NOMO-1 (cell line): ENCODE results near the gene CFAP298.
"Not testable (repeated sequence)": the region's sequence is repeated elsewhere in the genome, so short reads cannot be mapped to it uniquely, and the experiment has no call there.

Source experiments
- DNase-seq, 2 experiments: peaks; one replicate each; lab custom pipeline; 2025; ENCODE audit not compliant: unreplicated experiment in 2 of 2; lab: John Stamatoyannopoulos, UW

CFAP298 gene

GRCh38 chr21:32569261-32570230 is 42.6 kb downstream of the CFAP298 start:
- DNase-seq = peak; percentile 67 to 78

DNA sequence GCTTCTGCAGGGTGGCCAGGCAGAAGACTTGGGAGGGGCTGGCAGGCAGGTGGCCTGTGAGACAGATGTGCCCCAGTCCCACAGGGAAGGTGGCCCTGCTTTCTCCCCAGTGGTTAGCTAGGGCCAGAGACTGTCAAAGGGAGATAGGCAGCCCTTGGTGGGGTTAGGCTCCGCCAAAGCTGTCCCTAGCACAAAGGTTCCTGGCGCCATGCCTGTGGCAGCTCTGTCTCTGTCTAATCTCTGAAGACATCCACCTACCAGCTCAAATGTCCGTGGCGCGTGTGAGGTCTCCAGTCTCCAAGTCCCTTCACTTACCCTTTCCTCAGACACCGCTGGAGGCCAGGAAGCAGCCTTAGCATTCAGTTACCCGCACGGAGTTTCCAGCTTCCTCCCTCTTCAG is 44.6 kb downstream of the CFAP298 start:
- DNase-seq = no peak

DNA sequence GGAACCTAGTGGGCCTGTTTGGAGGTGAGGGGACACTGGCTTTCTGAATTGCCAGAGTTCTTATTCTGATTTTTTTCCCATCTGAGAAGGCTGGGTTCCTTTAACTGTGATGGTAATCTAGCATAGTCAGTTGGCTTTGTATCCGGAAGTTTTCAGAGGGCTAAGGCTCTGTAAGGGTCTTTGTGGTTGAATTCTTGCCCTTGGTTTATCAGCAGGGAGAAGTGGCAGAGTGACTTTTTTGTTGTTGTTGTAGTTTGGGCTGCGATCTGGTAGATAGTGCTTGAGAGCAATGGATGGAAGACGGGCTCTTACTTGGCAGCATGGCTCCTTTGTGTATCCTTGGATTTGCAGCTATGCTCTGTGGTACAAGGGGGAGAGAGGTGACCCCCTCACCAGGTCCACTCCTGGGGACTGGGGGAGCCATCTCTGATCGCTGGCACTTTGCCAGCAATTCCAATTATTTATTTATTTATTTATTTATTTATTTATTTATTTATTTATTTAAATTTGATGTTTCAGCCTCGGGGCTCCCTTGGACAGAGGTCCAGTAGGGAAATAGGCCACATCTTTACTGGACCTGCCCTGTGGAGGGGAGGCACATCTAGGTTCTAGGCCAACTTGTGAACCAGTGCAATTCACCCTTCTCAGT is 45.3 kb downstream of the CFAP298 start:
- no peak for DNase-seq

DNA sequence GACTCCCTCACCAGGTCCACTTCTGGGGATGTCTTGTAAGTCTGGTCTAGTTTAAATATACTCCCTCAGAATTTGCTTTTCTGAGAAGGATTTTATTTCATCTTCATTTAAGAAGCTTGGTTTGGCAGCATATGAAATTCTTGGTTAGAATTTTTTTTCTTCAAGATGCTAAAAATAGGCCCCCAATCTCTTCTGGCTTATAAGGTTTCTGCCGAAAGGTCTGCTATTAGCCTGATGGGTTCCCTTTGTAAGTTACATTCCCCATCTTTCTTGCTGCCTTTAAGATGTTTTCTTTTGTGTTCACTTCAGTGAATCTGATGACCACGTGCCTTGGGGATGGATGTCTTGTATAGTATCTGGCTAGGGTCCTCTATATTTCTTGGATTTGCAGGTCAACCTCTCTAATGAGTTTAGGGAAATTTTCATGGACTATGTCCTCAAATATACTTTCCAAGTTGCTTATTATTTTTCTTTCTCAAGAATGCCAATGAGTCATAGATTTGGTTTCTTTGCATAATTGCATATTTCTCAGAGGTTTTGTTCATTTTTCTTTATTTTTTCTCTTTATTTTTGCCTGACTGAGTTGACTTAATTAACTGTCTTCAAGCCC is 46.2 kb downstream of the CFAP298 start:
- no peak for DNase-seq

GRCh38 chr21:32562915-32563314 is 49.3 kb downstream of the CFAP298 start:
- DNase-seq = no peak

DNA sequence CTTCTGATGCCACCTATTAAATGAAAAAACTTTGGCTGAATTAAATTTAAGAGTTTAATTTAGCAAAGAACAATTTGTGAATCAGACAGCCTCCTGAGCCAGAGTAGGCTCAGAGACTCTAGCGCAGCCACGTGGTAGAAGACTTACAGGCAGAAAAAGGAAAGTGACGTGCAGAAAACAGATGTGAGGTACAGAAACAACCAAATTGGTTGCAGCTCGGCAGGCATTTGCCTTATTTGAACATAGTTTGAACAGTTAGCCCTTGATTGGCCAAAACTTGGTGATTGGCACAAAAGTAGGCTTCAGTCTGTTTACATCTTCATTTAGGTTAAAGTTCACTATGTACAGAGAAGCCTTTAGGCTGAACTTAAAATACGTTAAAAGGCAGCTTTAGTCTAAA is 49.8 kb downstream of the CFAP298 start:
- DNase-seq = no peak

DNA sequence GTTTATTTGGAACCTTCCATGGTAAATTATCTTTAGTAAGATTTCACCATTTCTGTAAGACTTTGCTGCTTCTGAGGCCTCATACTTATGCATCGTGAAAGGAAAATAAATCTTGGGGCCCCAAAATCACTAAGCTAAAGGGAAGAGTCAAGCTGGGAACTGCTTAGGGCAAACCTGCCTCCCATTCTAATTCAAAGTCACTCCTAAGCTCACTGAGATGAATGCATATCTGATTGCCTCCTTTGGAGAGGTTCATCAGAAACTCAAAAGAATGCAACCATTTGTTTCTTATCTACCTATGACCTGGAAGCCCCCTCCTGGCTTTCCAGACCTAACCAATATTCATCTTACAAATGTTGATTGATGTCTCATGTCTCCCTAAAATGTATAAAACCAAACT is 50.7 kb downstream of the CFAP298 start:
- DNase-seq = not testable (repeated sequence)

GRCh38 chr21:32560896-32561295 is 51.3 kb downstream of the CFAP298 start:
- no peak for DNase-seq

DNA sequence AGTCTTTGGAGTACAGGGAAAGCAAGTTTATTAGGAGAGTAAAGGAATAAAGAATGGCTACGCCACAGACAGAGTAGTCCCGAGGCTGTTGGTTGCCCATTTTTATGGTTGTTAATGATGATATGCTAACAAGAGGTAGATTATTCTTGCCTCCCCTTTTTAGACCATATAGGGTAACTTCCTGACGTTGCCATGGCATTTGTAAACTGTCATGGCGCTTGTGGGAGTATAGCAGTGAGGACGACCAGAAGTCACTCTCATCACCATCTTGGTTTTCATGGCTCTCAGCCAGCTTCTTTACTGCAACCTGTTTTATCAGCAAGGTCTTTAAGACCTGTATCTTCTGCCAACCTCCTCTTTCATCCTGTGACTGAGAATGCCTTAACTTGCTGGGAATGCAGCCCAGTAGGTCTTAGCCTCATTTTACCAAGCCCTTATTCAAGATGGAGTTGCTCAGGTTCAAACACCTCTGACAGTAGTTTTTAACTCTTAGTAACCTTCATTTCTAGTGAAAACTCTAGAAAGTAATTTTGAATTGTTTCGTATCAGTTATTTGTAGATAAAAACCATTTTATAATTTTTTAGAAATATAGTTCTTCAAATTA is 53.1 kb downstream of the CFAP298 start:
- no peak for DNase-seq

- no peak for DNase-seq
Measured at GRCh38 chr21:32558106-32558505, 54.1 kb downstream of the CFAP298 start.

DNA sequence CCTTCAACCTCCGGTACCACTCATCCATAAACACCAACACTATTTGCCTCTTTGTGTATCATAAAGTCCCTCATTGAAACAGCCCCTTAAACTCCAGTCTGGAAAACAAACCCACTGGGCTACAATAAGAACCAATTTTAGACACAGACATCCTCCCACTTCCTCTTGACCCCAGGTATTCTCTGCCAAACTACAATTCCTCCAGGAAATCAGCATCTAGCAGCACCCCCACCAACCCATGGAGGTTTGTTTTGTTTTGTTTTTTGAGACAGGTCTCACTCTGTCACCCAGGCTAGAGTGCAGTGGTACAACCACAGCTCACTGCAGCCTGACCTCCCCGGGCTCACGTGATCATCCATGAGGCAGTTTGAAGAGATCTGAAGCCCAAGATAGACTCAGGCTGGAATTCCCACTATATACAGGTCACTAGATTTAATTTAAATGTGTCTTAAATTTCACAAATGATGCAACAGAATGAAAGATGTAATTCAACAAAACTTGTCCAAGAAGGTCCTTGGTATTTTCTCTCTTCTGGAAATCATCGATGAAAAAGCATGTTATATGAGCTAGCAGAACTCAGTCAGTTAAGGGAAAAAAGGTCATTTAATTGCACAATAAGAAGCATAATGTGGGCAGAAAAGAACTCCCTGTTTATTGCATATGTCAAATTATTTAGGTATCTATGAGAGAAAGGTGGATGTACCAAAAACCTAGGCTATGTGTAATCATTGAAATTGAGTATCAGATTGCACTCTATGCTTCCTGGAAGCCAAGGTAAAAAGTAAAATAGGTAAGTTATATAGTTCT is 57.1 kb downstream of the CFAP298 start:
- DNase-seq = no peak

- DNase-seq = no peak
Measured at GRCh38 chr21:32549886-32550285, 62.3 kb downstream of the CFAP298 start.

GRCh38 chr21:32549440-32549839 is 62.7 kb downstream of the CFAP298 start:
- no peak for DNase-seq
